IPS-20b (cell line): ENCODE data around the gene FHDC1.
"Not testable (repeated sequence)": the region's sequence is repeated elsewhere in the genome, so short reads cannot be mapped to it uniquely, and the experiment has no call there.

ENCODE experiments used
- H3K27ac ChIP-seq: one replicate; pipeline ENCODE4 v1.5.1; 2013; ENCODE audit warnings: low read length
- H3K27me3 ChIP-seq: 2 replicates; pipeline ENCODE4 v1.6.1; 2013; ENCODE audit warnings: mild to moderate bottlenecking, low read length, inconsistent platforms; ENCODE audit not compliant: insufficient read depth
- H3K36me3 ChIP-seq: 2 replicates; pipeline ENCODE4 v1.6.1; 2013; ENCODE audit warnings: low read depth, mild to moderate bottlenecking, inconsistent platforms, low read length, moderate library complexity; ENCODE audit not compliant: insufficient read depth
- H3K4me1 ChIP-seq: 2 replicates; pipeline ENCODE4 v1.6.1; 2013; ENCODE audit warnings: mild to moderate bottlenecking, control low read depth, inconsistent platforms, low read length, moderate library complexity; ENCODE audit not compliant: insufficient read depth
- H3K4me3 ChIP-seq: 2 replicates; pipeline ENCODE4 v1.5.1; 2013; ENCODE audit warnings: mild to moderate bottlenecking, low read length, inconsistent platforms
- H3K9ac ChIP-seq: 2 replicates; pipeline ENCODE4 v1.6.1; 2013; ENCODE audit warnings: low read depth, mild to moderate bottlenecking, inconsistent platforms, low read length, moderate library complexity
- H3K9me3 ChIP-seq: 2 replicates; pipeline ENCODE4 v1.6.1; 2013; ENCODE audit warnings: mild to moderate bottlenecking, low read depth, low read length, inconsistent platforms; ENCODE audit not compliant: insufficient read depth

FHDC1 gene

GRCh38 chr4:152935631-152936445 lies at the start of gene FHDC1:
Gene FHDC1 (plus strand): TSS chr4:152936323. CDS start chr4:152943058, 6,735 bp downstream.
- peak within 1 kb of the TSS; percentile 27 for H3K27ac ChIP-seq
- H3K36me3 ChIP-seq: no peaks in the 10 kb centered on the region
- H3K4me3 ChIP-seq: peak within 1 kb of the TSS; percentile 67
- H3K27me3 ChIP-seq: peaks cover 57% of the 10 kb centered on the region
- H3K9me3 ChIP-seq: no peaks in the 10 kb centered on the region
- peaks cover 17% of the 10 kb centered on the region for H3K4me1 ChIP-seq
- H3K9ac ChIP-seq: peak within 1 kb of the TSS; percentile 80

- Histone ChIP-seq H3K9ac (no peak overlapping the region), H3K27me3 (no peaks in the 10 kb centered on the region), H3K36me3 (peaks cover 24% of the 10 kb centered on the region), H3K4me1 (peaks cover 24% of the 10 kb centered on the region), H3K4me3 (no peak overlapping the region), H3K27ac (no peak overlapping the region), H3K9me3 (no peaks in the 10 kb centered on the region)
These were observed 48.1 kb upstream of the FHDC1 start for GRCh38 chr4:152887981-152888380.

- Histone ChIP-seq H3K4me1 (peaks cover 5% of the 10 kb centered on the region; the same call in 1 of the 2 replicates), H3K27ac (no peak overlapping the region), H3K27me3 (no peaks in the 10 kb centered on the region), H3K9me3 (no peaks in the 10 kb centered on the region), H3K36me3 (peaks cover 17% of the 10 kb centered on the region), H3K4me3 (no peak overlapping the region), H3K9ac (no peak overlapping the region)
These were observed 43.1 kb upstream of the FHDC1 start for GRCh38 chr4:152892974-152893373.

- Histone ChIP-seq H3K4me1 (peaks cover 5% of the 10 kb centered on the region; the same call in 1 of the 2 replicates), H3K4me3 (no peak overlapping the region), H3K27ac (no peak overlapping the region), H3K9me3 (no peaks in the 10 kb centered on the region), H3K36me3 (0 out of 2 replicates have a peak, but pooled peaks cover 4% of the 10 kb centered on the region), H3K9ac (no peak overlapping the region), H3K27me3 (no peaks in the 10 kb centered on the region)
These were observed 41.5 kb upstream of the FHDC1 start for GRCh38 chr4:152894673-152895072.

- 0 out of 2 replicates have a peak, but pooled peaks cover 4% of the 10 kb centered on the region for H3K36me3 ChIP-seq
- H3K4me3 ChIP-seq: no peak overlapping the region
- no peaks in the 10 kb centered on the region for H3K9me3 ChIP-seq
- H3K9ac ChIP-seq: no peak overlapping the region
- no peak overlapping the region for H3K27ac ChIP-seq
- peaks cover 5% of the 10 kb centered on the region; the same call in 1 of the 2 replicates for H3K4me1 ChIP-seq
- no peaks in the 10 kb centered on the region for H3K27me3 ChIP-seq
These were observed 39.3 kb upstream of the FHDC1 start for GRCh38 chr4:152896811-152897210.

GRCh38 chr4:152898133-152898532 lies 38.0 kb upstream of the FHDC1 start:
- H3K36me3 ChIP-seq, H3K4me1 ChIP-seq, H3K4me3 ChIP-seq, H3K27ac ChIP-seq, H3K9ac ChIP-seq, H3K9me3 ChIP-seq, H3K27me3 ChIP-seq: not testable (repeated sequence)

GRCh38 chr4:152898606-152899005 lies 37.5 kb upstream of the FHDC1 start:
- Histone ChIP-seq H3K27me3 (no peaks in the 10 kb centered on the region), H3K27ac (no peak overlapping the region), H3K4me1 (peaks cover 4% of the 10 kb centered on the region; the same call in 1 of the 2 replicates), H3K9ac (no peak overlapping the region), H3K36me3 (no peaks in the 10 kb centered on the region), H3K9me3 (no peaks in the 10 kb centered on the region), H3K4me3 (no peak overlapping the region)

- no peak overlapping the region for H3K9ac ChIP-seq
- no peaks in the 10 kb centered on the region for H3K9me3 ChIP-seq
- H3K4me1 ChIP-seq: peaks cover 4% of the 10 kb centered on the region; the same call in 1 of the 2 replicates
- H3K36me3 ChIP-seq: no peaks in the 10 kb centered on the region
- no peak overlapping the region for H3K4me3 ChIP-seq
- H3K27ac ChIP-seq: no peak overlapping the region
- no peaks in the 10 kb centered on the region for H3K27me3 ChIP-seq
These were observed 35.7 kb upstream of the FHDC1 start for GRCh38 chr4:152900395-152900794.

GRCh38 chr4:152901205-152901604 lies 34.9 kb upstream of the FHDC1 start:
- Histone ChIP-seq H3K27me3 (no peaks in the 10 kb centered on the region), H3K9ac (no peak overlapping the region), H3K4me3 (no peak overlapping the region), H3K27ac (no peak overlapping the region), H3K4me1 (peaks cover 4% of the 10 kb centered on the region; the same call in 1 of the 2 replicates), H3K36me3 (no peaks in the 10 kb centered on the region), H3K9me3 (no peaks in the 10 kb centered on the region)

GRCh38 chr4:152903658-152904057 lies 32.5 kb upstream of the FHDC1 start:
- H3K9ac ChIP-seq: no peak overlapping the region
- no peaks in the 10 kb centered on the region for H3K27me3 ChIP-seq
- H3K27ac ChIP-seq: no peak overlapping the region
- peaks cover 4% of the 10 kb centered on the region; the same call in 1 of the 2 replicates for H3K4me1 ChIP-seq
- H3K9me3 ChIP-seq: no peaks in the 10 kb centered on the region
- H3K4me3 ChIP-seq: no peak overlapping the region
- H3K36me3 ChIP-seq: no peaks in the 10 kb centered on the region

- Histone ChIP-seq H3K27me3 (no peaks in the 10 kb centered on the region), H3K9ac (no peak overlapping the region), H3K4me1 (no peaks in the 10 kb centered on the region), H3K9me3 (no peaks in the 10 kb centered on the region), H3K27ac (no peak overlapping the region), H3K36me3 (peaks cover 6% of the 10 kb centered on the region), H3K4me3 (no peak overlapping the region)
These were observed 26.2 kb upstream of the FHDC1 start for GRCh38 chr4:152909901-152910300.

- H3K4me3 ChIP-seq: no peak overlapping the region
- no peaks in the 10 kb centered on the region for H3K9me3 ChIP-seq
- H3K27ac ChIP-seq: no peak overlapping the region
- H3K36me3 ChIP-seq: peaks cover 6% of the 10 kb centered on the region
- no peaks in the 10 kb centered on the region for H3K27me3 ChIP-seq
- H3K9ac ChIP-seq: no peak overlapping the region
- no peaks in the 10 kb centered on the region for H3K4me1 ChIP-seq
These were observed 25.6 kb upstream of the FHDC1 start for GRCh38 chr4:152910521-152910920.
